Embryonic facial prominence (tissue), 1 donor: ENCODE data around the gene SCMH1.

Experiments used
- DNase-seq: peaks from one replicate; pipeline ENCODE4 v3.0.0-alpha.2; 2016; ENCODE audit errors: extremely low spot score

SCMH1 gene

DNA sequence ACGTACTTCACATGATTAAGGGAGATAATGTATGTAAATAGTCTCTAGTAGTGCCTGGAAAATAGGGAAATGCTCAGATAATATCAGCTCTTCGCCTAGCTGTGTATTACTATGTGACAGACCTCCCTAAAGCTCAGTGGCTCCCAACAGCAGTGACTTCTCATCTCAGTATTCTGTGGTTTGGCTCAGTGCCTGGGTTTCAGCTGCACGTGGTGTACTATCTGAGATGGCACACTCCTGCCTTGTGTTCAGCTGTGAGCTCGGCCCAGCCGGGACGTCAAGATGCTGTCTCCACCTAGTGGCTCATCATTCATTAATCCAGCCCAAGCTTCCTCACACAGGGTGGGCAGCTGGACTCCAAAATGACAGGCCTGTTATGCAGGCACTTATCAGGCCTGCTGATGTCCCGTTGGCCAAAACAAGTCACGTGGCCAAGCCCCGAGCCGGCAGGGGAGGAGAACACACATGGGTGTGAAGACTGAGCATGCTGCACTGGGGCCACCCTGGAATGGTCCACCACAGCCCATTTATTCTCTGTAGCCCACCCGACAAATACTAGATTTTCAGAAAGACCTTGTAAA is 238.4 kb downstream of the SCMH1 start:
- peak; percentile 70 for DNase-seq

- DNase-seq, result no peak
Observed at GRCh38 chr1:41003127-41003639, 238.9 kb downstream of the SCMH1 start.

- no peak for DNase-seq
Observed at GRCh38 chr1:40998668-40999067, 243.4 kb downstream of the SCMH1 start.

- no peak for DNase-seq
Observed at GRCh38 chr1:40997096-40997495, 245.0 kb downstream of the SCMH1 start.

DNA sequence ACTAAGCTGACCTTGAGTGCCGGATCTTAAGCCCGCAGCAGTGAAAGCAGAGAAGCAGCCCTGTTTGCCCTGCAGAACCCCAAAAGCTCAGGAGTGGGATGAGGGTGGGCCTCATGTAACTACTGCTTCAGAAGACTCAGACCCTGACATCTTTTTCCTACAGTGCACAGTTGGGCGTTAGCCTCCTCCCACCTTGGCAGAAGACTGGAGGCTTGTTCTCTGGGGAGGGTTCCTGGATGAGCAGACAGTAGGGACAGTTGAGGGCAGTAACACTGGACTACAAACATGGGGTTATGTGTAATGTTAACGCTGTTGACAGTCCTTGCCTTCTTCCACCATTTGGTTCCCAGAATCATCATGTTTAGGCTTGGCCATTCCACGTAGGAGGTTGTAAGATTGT is 253.0 kb downstream of the SCMH1 start:
- DNase-seq, result no peak

- DNase-seq, result no peak
Observed at GRCh38 chr1:40988280-40988679, 253.8 kb downstream of the SCMH1 start.

- no peak for DNase-seq
Observed at GRCh38 chr1:40987439-40988276, 254.4 kb downstream of the SCMH1 start.

GRCh38 chr1:40986956-40987355 is 255.2 kb downstream of the SCMH1 start:
- DNase-seq, result no peak

- no peak for DNase-seq
Observed at GRCh38 chr1:40986328-40986783, 255.8 kb downstream of the SCMH1 start.

- DNase-seq, result no peak
Observed at GRCh38 chr1:40985875-40986274, 256.2 kb downstream of the SCMH1 start.

DNA sequence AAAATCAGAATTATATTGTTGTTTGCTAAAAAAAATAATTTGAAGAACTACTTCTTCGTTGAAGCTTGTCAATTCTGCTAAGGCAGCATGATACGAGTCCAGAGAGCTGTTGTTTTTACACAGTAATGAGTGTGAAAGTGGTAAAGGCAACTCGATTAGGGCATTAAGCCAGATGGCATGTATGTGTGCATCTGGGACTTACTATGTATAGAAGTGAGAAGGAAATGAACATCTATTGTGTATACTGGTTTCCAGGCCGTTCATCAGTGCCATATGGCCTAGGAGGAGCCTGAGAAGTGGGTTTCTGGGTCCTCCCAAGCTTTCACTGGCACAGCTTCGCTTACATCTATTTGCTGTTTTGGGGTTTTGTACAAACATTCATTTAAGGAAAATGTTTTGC is 256.9 kb downstream of the SCMH1 start:
- DNase-seq, result no peak

DNA sequence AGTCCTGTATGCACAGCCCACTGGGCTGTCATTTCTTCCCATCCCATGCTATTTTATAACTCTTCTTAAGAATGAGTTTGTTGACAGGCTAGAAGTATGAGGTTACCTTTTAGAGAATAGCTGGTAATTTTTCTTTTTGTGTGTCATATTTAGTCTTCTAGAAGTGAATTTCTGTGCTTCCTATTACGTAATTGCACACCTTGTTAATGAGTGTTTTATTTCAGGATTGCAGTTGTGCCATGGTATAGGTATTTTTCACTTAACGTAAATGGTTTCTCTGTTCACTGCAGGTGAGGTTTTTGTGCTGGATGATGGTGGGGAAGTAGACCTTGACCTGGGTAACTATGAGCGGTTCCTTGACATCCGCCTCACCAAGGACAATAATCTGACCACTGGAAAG is 257.6 kb downstream of the SCMH1 start:
- no peak for DNase-seq

DNA sequence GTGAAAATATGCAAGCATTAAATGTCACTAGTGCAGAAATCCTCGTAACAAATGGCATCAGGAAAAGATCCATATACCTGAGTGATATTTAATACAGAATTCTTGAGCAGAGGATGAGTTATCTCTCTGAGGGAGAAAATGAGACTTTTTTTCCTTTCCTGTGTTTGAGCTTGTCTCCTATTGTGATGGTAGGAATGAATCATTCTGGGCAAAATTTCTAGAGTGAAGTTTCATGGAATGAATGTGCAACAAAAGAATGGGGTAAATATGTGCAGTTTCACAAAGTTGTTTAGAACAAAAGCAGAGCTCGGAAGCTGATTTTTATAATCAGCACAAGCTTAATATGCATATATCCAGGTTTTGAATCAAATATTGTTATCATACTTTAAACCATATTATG is 258.0 kb downstream of the SCMH1 start:
- no peak for DNase-seq

DNA sequence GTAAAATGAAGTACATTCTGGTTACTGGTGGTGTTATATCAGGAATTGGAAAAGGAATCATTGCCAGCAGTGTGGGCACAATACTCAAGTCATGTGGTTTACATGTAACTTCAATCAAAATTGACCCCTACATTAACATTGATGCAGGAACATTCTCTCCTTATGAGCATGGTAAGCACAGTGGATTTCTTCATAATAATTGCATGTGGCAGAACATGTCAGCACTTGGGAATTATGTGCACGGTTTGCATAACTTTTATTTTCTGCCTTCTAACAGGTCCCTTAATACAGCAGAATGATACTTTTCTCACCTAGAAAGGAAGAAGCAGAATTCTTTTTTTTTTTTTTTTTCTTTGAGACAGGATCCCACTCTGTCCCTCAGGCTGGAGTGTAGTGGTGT is 258.8 kb downstream of the SCMH1 start:
- DNase-seq, result no peak

GRCh38 chr1:40982721-40983120 is 259.4 kb downstream of the SCMH1 start:
- DNase-seq, result no peak

GRCh38 chr1:40981691-40982448 is 260.2 kb downstream of the SCMH1 start:
- DNase-seq, result no peak

DNA sequence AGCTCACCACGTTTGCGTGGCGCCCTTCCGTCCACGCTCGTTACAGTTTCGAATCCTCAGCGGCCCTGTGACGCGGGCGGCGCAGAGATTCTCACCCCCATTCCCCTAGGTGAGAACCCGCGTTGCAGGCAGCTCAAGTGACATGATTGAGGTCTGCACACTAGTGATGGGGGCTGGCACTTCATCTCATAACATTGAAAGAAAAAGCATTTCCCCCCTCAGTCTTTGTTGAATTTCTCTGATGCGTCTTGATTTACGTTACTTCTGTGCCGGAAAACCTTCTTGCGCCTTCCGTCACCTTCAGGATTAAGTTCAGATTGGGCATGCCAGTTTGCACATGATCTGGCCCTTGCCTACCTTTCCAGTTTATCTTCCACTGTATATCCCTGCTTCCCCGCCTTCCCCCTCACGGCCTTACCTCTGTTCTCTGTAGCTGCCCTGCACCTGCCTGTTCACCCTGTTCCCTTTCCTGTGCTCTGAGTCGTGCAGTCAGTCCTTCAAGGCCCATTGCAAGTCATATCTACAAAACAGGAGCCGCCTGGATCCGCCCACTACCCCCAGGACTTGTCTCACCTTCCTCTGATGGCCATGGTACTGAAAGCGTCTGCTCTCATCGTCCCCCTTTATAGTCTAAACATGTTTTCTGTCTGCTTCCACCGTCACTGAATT is 261.5 kb downstream of the SCMH1 start:
- DNase-seq, result peak; percentile 29

- no peak for DNase-seq
Observed at GRCh38 chr1:40980068-40980452, 262.0 kb downstream of the SCMH1 start.

DNA sequence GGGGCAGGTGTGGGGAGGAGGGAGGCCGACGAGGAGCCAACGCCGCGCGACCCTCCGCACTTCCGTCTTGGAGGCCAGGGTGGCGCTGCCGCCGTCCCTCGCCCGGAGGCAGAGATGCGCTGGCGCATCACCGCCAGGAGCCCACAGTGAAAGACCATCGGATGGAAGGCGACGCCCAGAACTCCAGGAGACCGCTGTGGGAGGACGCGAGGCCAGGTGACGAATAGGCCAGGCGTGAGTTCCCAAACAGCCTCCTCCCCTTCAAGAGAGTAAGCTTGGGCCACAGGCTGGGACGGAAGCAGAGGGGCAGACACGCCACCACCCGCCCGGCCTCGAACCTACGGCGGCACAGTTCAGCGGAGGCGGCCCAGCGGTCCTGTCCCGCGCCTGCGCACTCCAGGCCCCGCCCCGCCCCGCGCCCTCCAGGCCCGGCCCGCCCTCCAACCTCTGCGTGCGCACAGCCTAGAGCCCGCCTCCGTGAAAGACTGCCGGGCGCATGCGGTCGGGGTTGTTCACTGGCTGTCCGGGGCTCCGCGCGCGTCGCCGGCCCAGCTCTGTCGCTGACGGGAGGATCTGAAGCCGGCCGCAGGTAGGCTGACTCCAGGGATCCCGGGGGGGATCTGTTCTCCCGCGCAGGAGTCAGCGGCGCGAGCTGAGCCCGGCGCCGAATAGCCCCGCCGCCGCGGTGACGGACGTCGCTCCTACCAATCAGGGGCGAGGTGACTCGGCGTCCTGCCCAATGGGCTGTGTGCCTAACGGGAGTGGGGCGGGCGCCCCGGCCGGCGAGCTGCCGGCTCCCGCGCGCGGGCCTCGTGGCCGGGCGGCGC is 262.7 kb downstream of the SCMH1 start, which contains the start of gene CTPS1:
CTPS1 (plus strand) TSS at position 456 of the 827 bp plus-strand sequence. CDS start 3,595 bp downstream, outside the sequence.
- DNase-seq, result peak; percentile 84

- no peak for DNase-seq
Observed at GRCh38 chr1:40978886-40979240, 263.2 kb downstream of the SCMH1 start.

- DNase-seq, result no peak
Observed at GRCh38 chr1:40977716-40978115, 264.4 kb downstream of the SCMH1 start.
